Retinal pigment epithelial cell (primary cell): ENCODE results near the gene XRN2.

Experiments used
- DNase-seq: peaks from one replicate; pipeline ENCODE4 v3.0.0-alpha.2; 2010; ENCODE audit warnings: low read depth
- H3K4me3 ChIP-seq: 2 replicates; pipeline ENCODE4 v1.5.1; 2011; ENCODE audit warnings: mild to moderate bottlenecking, low read length, control low read depth, moderate library complexity
- CTCF ChIP-seq: conservative IDR thresholded peaks from 2 replicates; pipeline ENCODE4 v1.5.1; 2011; ENCODE audit warnings: low read depth, low read length, control low read depth, inconsistent platforms

Gene XRN2

GRCh38 chr20:21436205-21436604 lies 133.1 kb downstream of the XRN2 start:
- peak; percentile 75 for DNase-seq
- H3K4me3 ChIP-seq = no peak overlapping the region
- TF ChIP-seq CTCF = no peak

GRCh38 chr20:21437248-21437647 lies 134.1 kb downstream of the XRN2 start:
- H3K4me3 ChIP-seq = no peak overlapping the region
- TF ChIP-seq CTCF = no peak
- DNase-seq = no peak

- no peak for TF ChIP-seq CTCF
- no peak for DNase-seq
- no peak overlapping the region for H3K4me3 ChIP-seq
Observed at GRCh38 chr20:21437816-21438215, 134.7 kb downstream of the XRN2 start.
